Measurements from ENCODE around the gene CRYGA.

The CRYGA gene

DNA sequence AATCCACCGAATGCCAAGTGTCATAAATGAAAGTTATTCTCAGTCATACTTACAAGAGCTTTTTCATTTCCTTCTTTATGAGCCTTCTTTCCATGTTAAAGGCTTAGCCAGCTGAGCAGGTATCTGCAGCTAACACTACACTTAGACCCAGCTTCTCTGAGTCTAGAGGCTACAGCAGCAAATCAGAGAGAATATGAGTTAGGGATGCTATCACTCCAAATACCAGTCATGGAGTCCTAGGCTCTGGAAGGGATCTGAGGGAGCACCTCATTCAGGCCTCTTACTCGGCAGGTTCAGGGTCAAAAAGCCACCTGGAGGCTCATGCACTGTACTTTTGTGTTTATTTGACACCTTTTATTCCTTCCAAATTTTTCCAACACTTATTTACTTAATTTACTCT is 23.5 kb upstream of the CRYGA start:
- H3K27me3 ChIP-seq (ENCODE audit: control insufficient read depth in 1 of 2, insufficient read depth in 2 of 2, low read length in 2 of 2) = no peaks in the 10 kb centered on the region
- H3K9ac ChIP-seq (ENCODE audit: low read length in 2 of 2) = no peak overlapping the region
- no peak overlapping the region for H3K4me3 ChIP-seq (ENCODE audit: low read length in 2 of 2)
- no peaks in the 10 kb centered on the region for H3K36me3 ChIP-seq (ENCODE audit: control insufficient read depth in 2 of 2, insufficient read depth in 2 of 2, low read length in 2 of 2)
- H3K4me1 ChIP-seq (ENCODE audit: control insufficient read depth, insufficient read depth, low read length) = no peaks in the 10 kb centered on the region
- H3K27ac ChIP-seq (ENCODE audit: low read length) = no peak overlapping the region
- H3K9me3 ChIP-seq (ENCODE audit: control insufficient read depth in 2 of 2, low read length in 2 of 2) = no peaks in the 10 kb centered on the region

DNA sequence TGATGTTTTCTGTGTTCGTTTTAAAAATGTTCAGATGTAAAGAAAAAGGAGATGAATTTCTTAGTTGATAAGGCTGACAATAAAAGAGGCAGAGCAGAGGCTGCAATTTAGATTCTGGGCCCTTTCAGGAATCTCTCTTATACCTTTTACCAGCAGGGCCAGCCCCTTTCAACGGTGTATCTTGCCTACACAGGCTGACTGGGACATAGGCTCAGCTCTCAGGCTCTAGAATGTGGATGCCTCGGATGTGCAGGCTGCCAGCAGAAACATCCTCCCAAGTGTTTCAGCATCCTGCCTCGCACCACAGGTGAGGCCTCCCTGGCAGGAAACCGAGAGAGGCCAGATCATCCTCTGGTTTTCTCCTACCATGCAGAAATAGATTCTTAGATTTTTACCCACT is 23.1 kb upstream of the CRYGA start:
- no peak overlapping the region for H3K4me3 ChIP-seq (ENCODE audit: low read length in 2 of 2)
- H3K4me1 ChIP-seq (ENCODE audit: control insufficient read depth, insufficient read depth, low read length) = no peaks in the 10 kb centered on the region
- H3K36me3 ChIP-seq (ENCODE audit: control insufficient read depth in 2 of 2, insufficient read depth in 2 of 2, low read length in 2 of 2) = no peaks in the 10 kb centered on the region
- no peak overlapping the region for H3K9ac ChIP-seq (ENCODE audit: low read length in 2 of 2)
- H3K9me3 ChIP-seq (ENCODE audit: control insufficient read depth in 2 of 2, low read length in 2 of 2) = no peaks in the 10 kb centered on the region
- no peak overlapping the region for H3K27ac ChIP-seq (ENCODE audit: low read length)
- no peaks in the 10 kb centered on the region for H3K27me3 ChIP-seq (ENCODE audit: control insufficient read depth in 1 of 2, insufficient read depth in 2 of 2, low read length in 2 of 2)

DNA sequence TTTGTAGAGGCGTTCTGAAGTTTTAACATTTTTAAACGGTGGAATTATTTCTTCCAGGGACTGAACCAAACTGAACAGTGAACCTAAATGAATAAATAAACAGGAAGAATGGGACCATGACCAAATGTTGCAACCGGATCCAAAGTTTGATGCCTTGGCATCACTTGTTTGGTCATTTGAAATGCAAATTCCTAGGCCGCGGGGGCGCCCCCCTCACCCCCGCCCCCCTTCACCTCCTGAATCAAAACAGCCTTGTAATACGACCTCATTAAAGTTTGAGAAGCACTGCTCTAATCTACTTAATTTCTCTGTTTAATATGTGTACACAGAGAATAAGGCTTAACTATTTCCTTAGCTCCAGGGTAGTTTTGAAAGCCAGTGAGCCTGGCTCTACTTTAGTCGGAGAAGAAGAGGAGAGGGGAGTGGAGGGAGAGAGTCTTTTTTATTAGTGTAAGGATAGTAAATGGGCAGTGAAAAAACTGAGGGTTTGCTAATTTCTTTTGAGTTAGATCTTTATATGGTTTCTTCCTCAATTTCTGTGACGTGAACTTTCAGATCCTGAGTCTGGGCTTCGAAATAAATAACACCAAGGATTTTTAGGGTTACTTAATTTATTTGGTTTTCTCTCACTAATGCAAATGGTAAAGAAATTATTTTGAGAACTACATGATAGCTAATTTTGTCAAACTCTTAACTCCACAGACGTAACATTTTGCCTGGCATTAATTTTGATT is 20.8 kb upstream of the CRYGA start:
- H3K27ac ChIP-seq (ENCODE audit: low read length) = no peak overlapping the region
- H3K9ac ChIP-seq (ENCODE audit: low read length in 2 of 2) = no peak overlapping the region
- no peaks in the 10 kb centered on the region for H3K36me3 ChIP-seq (ENCODE audit: control insufficient read depth in 2 of 2, insufficient read depth in 2 of 2, low read length in 2 of 2)
- no peaks in the 10 kb centered on the region for H3K27me3 ChIP-seq (ENCODE audit: control insufficient read depth in 1 of 2, insufficient read depth in 2 of 2, low read length in 2 of 2)
- H3K9me3 ChIP-seq (ENCODE audit: control insufficient read depth in 2 of 2, low read length in 2 of 2) = no peaks in the 10 kb centered on the region
- H3K4me1 ChIP-seq (ENCODE audit: control insufficient read depth, insufficient read depth, low read length) = no peaks in the 10 kb centered on the region
- H3K4me3 ChIP-seq (ENCODE audit: low read length in 2 of 2) = no peak overlapping the region

DNA sequence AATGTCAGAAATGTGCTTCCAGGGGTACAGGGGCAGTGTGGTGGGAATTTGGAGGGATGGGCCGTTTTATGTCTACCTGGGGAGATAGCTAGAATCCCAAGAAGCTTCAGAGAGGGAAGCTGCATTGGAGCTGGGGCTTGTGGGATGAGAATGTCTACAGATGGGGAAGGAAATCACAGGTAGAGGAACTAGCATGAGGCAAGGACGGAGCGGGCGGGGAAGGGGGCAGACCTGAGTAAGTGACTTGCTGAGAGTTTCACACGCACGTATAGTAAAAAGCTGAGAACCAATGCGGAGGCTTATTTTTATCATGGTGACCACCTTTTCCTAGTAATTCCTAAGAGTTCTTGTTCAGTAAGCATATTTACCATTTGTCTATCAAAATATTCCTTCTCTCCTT is 20.1 kb upstream of the CRYGA start:
- no peak overlapping the region for H3K27ac ChIP-seq (ENCODE audit: low read length)
- no peak overlapping the region for H3K9ac ChIP-seq (ENCODE audit: low read length in 2 of 2)
- H3K9me3 ChIP-seq (ENCODE audit: control insufficient read depth in 2 of 2, low read length in 2 of 2) = no peaks in the 10 kb centered on the region
- no peak overlapping the region for H3K4me3 ChIP-seq (ENCODE audit: low read length in 2 of 2)
- H3K4me1 ChIP-seq (ENCODE audit: control insufficient read depth, insufficient read depth, low read length) = no peaks in the 10 kb centered on the region
- H3K27me3 ChIP-seq (ENCODE audit: control insufficient read depth in 1 of 2, insufficient read depth in 2 of 2, low read length in 2 of 2) = no peaks in the 10 kb centered on the region
- no peaks in the 10 kb centered on the region for H3K36me3 ChIP-seq (ENCODE audit: control insufficient read depth in 2 of 2, insufficient read depth in 2 of 2, low read length in 2 of 2)

DNA sequence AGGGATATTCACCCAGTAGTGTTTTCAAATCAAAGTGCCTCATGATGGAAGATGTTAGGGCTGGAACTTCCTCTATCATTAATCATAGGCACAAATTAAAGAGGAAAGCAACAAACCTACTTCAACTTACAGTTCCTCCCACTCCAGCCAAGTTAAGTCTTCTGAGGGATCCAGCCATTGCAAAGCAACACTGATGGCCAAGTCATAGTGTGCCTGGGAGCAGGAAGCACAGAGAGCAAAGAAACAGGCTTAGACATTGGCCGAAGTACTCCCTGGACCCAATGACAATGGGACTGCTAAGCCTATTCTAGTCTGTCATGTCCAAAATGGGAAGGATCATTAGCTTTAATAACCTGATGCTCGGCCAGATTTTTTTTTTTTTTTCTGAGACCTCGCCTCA is 19.4 kb upstream of the CRYGA start:
- Histone ChIP-seq H3K9me3 (ENCODE audit: control insufficient read depth in 2 of 2, low read length in 2 of 2) (no peaks in the 10 kb centered on the region), H3K4me1 (ENCODE audit: control insufficient read depth, insufficient read depth, low read length) (no peaks in the 10 kb centered on the region), H3K36me3 (ENCODE audit: control insufficient read depth in 2 of 2, insufficient read depth in 2 of 2, low read length in 2 of 2) (no peaks in the 10 kb centered on the region)

DNA sequence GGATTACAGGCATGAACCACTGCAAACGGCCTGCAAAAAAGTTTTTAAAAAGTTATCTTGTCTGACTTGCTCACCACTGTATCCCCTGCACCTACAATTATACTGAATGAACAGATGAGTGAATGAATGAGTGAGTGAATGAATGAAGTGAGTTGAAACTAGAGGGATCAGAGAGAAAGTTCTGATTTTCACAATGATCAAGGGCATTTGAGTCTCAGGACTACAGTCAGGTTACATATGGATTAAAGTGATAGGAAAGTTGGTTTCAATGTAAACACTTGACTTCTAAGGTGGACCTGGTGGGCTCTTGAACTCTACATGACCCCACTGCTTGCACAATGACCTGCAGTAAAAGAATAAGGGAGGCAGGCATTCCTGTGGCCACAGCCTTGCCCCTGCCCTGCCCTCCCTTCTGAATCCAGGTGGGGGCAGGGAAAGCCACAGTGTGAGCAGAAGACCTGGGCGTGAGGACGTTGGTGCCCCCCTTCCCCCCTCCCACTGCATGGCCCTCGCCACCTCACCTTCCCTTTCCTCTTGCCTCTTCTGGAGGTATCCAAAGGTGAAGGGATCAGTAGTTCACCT is 15.7 kb upstream of the CRYGA start:
- H3K36me3 ChIP-seq (ENCODE audit: control insufficient read depth in 2 of 2, insufficient read depth in 2 of 2, low read length in 2 of 2) = no peaks in the 10 kb centered on the region
- no peak overlapping the region for H3K27ac ChIP-seq (ENCODE audit: low read length)
- H3K4me1 ChIP-seq (ENCODE audit: control insufficient read depth, insufficient read depth, low read length) = no peaks in the 10 kb centered on the region
- no peak overlapping the region for H3K4me3 ChIP-seq (ENCODE audit: low read length in 2 of 2)
- no peaks in the 10 kb centered on the region for H3K27me3 ChIP-seq (ENCODE audit: control insufficient read depth in 1 of 2, insufficient read depth in 2 of 2, low read length in 2 of 2)
- H3K9me3 ChIP-seq (ENCODE audit: control insufficient read depth in 2 of 2, low read length in 2 of 2) = no peaks in the 10 kb centered on the region
- H3K9ac ChIP-seq (ENCODE audit: low read length in 2 of 2) = no peak overlapping the region

More for the DNA sequence above, 19.4 kb upstream of the CRYGA start:
- Histone ChIP-seq H3K27me3 (ENCODE audit: control insufficient read depth in 1 of 2, insufficient read depth in 2 of 2, low read length in 2 of 2) (no peaks in the 10 kb centered on the region), H3K27ac (ENCODE audit: low read length) (no peak overlapping the region), H3K4me3 (ENCODE audit: low read length in 2 of 2) (no peak overlapping the region), H3K9ac (ENCODE audit: low read length in 2 of 2) (no peak overlapping the region)

DNA sequence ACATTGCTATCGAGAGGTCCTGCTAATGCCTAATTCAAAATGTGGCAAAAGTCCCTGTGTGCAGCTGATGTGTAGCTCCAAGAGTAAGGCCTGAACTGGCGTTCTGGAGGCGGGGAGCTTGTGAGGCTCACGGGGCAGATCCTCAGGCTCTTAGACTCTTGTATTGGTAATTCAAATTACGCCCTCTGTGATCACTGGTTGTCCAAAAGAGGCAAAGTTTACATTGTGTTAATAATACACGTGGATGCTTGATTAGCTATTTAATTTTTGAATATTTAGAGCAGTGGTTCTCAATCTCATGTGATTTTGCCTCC is 12.4 kb upstream of the CRYGA start:
- H3K4me3 ChIP-seq (ENCODE audit: low read length in 2 of 2) = no peak overlapping the region
- H3K27me3 ChIP-seq (ENCODE audit: control insufficient read depth in 1 of 2, insufficient read depth in 2 of 2, low read length in 2 of 2) = peaks cover 0 to under 1% of the 10 kb centered on the region in 2 donors
- no peak overlapping the region for H3K9ac ChIP-seq (ENCODE audit: low read length in 2 of 2)
- H3K9me3 ChIP-seq (ENCODE audit: control insufficient read depth in 2 of 2, low read length in 2 of 2) = no peaks in the 10 kb centered on the region
- H3K4me1 ChIP-seq (ENCODE audit: control insufficient read depth, insufficient read depth, low read length) = no peaks in the 10 kb centered on the region
- no peaks in the 10 kb centered on the region for H3K36me3 ChIP-seq (ENCODE audit: control insufficient read depth in 2 of 2, insufficient read depth in 2 of 2, low read length in 2 of 2)
- H3K27ac ChIP-seq (ENCODE audit: low read length) = no peak overlapping the region

DNA sequence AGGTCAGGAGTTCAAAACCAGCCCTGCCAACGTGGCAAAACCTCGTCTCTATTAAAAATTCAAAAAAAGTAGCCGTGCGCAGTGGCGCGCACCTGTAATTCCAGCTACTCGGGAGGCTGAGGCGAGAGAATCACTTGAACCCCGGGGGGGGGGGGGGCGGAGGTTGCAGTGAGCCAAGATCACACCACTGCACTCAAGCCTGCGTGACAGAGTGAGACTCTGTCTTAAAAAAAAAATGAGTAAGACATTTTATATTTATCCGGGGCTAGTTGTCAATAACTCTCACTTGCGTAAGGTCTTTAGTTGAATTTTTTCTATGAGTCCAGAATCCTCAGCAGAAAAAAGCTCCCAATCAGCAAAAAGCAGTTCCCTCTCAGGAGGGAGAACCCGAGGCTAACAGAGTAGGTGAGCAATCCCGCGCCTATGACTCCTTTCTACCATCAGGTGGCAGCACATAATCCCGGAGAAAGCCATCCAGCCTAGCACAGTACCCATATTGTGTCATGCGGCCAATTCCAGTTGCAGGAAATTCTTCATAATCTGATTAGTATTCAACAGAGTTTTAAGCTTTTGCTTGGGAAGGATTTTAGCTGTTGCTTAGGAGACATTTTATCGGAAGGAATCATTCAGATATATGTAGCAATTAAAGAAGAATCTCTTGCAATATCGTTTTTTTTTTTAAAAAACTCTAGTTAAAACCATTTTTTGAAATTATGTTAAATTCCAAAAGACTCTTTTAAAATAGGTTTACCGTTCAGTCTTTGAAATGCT is 11.9 kb upstream of the CRYGA start:
- Histone ChIP-seq H3K9ac (ENCODE audit: low read length in 2 of 2) (no peak overlapping the region), H3K36me3 (ENCODE audit: control insufficient read depth in 2 of 2, insufficient read depth in 2 of 2, low read length in 2 of 2) (no peaks in the 10 kb centered on the region), H3K4me1 (ENCODE audit: control insufficient read depth, insufficient read depth, low read length) (no peaks in the 10 kb centered on the region), H3K27me3 (ENCODE audit: control insufficient read depth in 1 of 2, insufficient read depth in 2 of 2, low read length in 2 of 2) (peaks cover 0 to 3% of the 10 kb centered on the region in 2 donors), H3K4me3 (ENCODE audit: low read length in 2 of 2) (no peak overlapping the region), H3K27ac (ENCODE audit: low read length) (no peak overlapping the region), H3K9me3 (ENCODE audit: control insufficient read depth in 2 of 2, low read length in 2 of 2) (no peaks in the 10 kb centered on the region)

DNA sequence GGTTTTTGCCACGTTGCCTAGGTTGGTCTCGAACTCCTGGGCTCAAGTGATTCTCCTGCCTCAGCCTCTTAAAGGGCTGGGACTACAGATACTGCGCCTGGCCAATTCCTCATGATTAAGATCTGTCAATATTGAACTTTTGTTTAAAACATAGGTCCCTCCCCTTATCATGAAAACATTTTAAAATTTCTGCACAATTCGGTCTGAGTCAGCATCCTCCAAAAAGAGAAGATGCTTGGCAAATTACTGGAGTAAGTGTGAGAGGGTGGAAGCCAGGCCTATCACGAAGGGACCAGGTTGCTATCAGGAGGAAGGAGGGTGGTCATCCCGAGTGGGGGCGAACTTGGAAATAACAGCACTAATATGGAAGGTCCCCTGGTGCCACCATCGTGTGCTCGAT is 10.8 kb upstream of the CRYGA start:
- no peak overlapping the region for H3K27ac ChIP-seq (ENCODE audit: low read length)
- H3K4me1 ChIP-seq (ENCODE audit: control insufficient read depth, insufficient read depth, low read length) = no peaks in the 10 kb centered on the region
- H3K27me3 ChIP-seq (ENCODE audit: control insufficient read depth in 1 of 2, insufficient read depth in 2 of 2, low read length in 2 of 2) = peaks cover 0 to 3% of the 10 kb centered on the region in 2 donors
- no peak overlapping the region for H3K4me3 ChIP-seq (ENCODE audit: low read length in 2 of 2)
- no peaks in the 10 kb centered on the region for H3K9me3 ChIP-seq (ENCODE audit: control insufficient read depth in 2 of 2, low read length in 2 of 2)
- H3K9ac ChIP-seq (ENCODE audit: low read length in 2 of 2) = no peak overlapping the region
- no peaks in the 10 kb centered on the region for H3K36me3 ChIP-seq (ENCODE audit: control insufficient read depth in 2 of 2, insufficient read depth in 2 of 2, low read length in 2 of 2)

DNA sequence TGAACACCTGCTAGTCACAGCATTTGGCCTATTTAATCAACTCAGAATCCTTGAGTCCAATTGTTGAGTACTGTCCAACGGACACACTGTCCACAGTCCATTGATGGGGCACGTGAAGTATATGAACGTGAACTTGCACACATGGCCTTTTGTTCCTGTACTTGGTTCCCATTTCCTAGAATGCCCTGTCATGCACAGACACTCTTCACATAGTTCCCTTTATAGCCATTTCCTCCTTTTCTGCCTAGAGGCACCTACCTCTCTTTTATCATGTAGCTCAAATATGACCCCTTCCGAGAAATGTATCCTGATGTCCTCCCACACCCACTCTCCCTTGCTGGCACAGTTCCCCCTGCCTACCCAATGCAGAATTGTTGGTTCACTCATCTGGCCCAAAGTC is 8.7 kb upstream of the CRYGA start:
- no peaks in the 10 kb centered on the region for H3K4me1 ChIP-seq (ENCODE audit: control insufficient read depth, insufficient read depth, low read length)

More for the DNA sequence above, 8.7 kb upstream of the CRYGA start:
- no peak overlapping the region for H3K27ac ChIP-seq (ENCODE audit: low read length)
- H3K9me3 ChIP-seq (ENCODE audit: control insufficient read depth in 2 of 2, low read length in 2 of 2) = no peaks in the 10 kb centered on the region
- H3K36me3 ChIP-seq (ENCODE audit: control insufficient read depth in 2 of 2, insufficient read depth in 2 of 2, low read length in 2 of 2) = no peaks in the 10 kb centered on the region
- no peak overlapping the region for H3K4me3 ChIP-seq (ENCODE audit: low read length in 2 of 2)
- H3K27me3 ChIP-seq (ENCODE audit: control insufficient read depth in 1 of 2, insufficient read depth in 2 of 2, low read length in 2 of 2) = peaks cover 0 to 3% of the 10 kb centered on the region in 2 donors
- H3K9ac ChIP-seq (ENCODE audit: low read length in 2 of 2) = no peak overlapping the region

Data from stomach smooth muscle (tissue), 2 donors.